Fibroblast of skin of left quadriceps (primary cell): ENCODE measurements around the gene PIK3R1.

Experiments used
- DNase-seq, 2 experiments: peaks; one replicate each; pipeline ENCODE4 v3.0.0-alpha.2; 2013; ENCODE audit warnings: low read depth in 2 of 2

PIK3R1 gene

DNA sequence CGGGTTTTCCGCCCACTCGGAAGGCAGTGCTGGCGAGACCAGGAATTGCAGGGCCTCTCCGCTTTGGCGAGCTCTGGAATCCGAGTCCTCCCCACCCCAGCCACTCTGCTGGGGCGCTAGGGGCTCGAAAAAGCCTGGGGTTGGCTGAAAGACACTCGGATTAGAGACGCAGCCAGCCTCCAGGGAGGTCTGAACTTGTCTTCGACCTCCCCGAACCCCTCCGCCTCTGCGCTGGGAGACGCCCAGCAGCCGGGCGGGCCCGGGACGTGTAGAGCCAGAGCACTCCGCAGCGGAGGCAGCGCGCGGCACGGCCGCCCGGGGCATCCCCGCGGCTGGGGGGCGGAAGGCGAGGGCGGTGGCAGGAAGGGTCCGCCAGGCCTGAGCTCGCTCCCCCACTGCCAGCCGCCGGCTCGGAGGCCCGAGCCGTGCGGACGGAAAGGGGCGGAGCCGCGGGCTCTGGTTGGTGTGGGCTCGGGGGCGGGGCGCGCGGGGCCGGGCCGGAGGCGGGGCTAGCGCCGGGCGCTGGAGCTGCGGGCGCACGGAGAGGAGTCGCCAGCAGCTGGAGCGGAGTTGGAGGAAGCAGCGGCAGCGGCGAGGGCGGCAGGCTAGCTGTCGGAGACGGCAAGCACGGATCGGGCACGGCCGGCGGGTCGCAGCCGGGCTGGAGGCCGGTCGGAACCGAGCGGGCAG is at the start of gene PIK3R1:
Gene PIK3R1 (plus strand): TSS at position 549 of the 690 bp plus-strand sequence. CDS start 10,920 bp downstream, outside the sequence.
- DNase-seq, result peak; percentile 90 to 91

DNA sequence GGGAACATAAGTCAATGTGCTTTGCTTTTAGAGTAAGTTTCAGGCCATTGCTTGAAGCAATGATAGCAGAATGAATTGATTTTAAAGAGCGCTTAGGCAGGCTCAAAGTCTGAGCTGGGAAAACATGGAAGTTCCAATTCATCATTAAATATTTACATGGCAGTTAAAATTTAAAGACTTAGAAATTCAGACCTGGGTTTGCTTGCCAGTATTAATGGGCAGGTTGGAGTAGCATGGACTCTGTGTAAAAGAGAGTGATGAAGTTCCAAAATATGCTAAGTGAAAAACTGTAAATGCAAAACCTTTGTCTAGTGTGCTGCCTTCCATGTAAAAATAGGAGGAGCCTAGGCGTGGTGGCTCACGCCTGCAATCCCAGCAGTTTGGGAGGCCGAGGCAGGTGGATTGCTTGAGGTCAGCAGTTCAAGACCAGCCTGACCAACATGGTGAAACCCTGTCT is 48.3 kb upstream of the PIK3R1 start:
- no peak for DNase-seq

DNA sequence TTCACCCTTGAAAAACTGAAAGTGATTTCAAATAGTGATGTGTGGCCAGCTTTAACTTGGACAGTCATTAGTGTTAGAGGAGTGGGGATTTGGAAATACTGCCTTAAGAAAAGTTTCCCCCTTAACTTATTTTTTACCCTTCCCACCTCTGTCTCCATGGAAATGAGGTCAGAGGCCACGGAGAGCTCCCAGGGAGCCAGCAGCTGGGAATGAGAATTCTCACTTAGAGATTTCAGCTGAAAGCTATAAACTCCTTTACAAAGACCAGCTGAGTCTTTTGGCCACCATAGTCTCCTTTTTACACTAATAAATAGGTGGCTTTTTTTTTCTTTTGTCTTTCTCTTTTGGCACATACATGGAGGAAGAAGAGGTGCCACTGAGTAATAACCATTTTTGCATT is 45.7 kb upstream of the PIK3R1 start:
- DNase-seq, result no peak

DNA sequence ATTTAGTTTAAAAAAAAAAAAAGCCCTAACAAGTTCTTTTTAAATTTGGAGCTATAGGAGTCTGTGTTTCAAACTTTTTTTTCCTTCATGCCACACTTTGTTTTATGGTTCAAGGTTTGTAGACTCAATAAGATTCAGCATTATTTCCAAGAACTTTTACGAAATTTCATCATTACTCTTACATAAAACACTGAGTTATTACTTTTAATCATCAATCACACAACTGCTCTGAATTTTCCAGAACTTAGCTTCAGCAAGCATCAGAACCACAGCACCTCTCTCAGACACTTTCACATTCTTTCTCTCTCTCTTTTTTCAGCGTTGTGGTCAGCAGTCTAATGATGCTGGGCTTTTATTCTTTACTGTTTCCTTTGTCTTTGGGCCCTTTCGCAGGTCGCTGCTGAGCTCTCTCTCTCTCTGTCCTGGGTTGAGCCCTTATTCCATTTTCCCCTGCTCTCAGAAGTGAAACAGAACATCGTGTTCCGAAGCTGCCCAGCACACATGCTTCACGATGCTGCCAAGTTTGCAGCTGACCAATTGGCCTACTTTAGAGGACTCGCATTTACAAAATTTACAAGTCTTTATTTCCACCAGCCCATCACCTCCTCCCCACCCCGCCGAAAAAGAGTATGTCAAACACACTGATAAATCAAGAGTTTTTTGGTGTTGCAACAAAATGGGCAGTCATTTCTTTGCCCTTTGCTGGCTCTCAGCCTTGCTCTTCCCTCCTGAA is 44.6 kb upstream of the PIK3R1 start:
- DNase-seq, result no peak

DNA sequence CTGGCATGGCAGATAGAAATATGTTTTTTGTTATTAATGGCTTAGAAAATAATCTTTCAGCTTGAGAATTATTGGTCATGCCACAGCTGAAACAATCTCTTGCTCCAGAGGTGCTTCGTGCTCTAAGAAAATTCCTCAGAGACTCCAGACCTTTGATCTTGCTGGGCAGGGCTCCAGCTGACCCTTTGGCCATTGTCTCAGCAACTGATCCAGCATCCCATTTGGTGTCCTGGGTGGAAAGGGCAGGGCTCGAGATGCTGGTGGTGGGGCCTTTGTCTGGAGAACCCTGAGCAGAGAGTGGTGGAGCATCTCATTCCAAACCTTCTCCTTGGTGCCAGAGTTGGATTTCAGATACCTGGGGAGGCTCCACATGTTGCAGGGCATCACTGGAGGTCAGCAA is 43.2 kb upstream of the PIK3R1 start:
- no peak for DNase-seq

DNA sequence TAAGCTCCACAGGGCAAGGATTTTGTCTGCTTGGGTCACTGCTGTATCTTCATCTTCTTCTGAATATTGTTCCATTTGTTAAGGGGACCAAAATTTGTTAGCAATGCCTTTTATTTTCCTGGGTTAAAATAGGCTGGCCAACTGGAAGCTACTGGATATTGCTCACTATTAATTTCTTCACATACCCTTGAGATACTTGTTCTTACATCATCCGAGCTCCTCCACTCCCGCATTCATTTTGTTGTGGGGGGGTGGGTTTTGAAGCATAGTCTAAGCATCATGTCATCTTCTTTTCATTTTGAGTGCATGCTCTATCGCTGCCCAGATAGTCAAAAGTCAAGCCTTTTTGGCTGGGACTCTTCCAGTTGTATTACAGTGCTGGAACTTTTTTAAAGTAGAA is 42.5 kb upstream of the PIK3R1 start:
- DNase-seq, result no peak

DNA sequence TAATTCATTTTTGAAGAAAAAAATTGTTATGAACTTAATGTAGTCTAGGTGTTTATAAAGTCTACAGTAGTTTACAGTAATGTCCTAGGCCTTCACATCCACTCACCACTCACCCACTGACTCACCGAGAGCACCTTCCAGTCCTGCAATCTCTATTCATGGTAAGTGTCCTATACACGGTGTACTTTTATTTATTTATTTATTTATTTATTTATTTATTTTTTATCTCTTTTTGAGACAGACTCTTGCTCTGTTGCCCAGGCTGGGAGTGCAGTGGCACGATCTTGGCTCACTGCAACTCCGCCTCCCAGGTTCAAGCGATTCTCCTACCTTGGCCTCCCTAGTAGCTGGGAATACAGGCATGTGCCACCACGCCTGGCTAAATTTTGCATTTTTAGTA is 39.3 kb upstream of the PIK3R1 start:
- no peak for DNase-seq

DNA sequence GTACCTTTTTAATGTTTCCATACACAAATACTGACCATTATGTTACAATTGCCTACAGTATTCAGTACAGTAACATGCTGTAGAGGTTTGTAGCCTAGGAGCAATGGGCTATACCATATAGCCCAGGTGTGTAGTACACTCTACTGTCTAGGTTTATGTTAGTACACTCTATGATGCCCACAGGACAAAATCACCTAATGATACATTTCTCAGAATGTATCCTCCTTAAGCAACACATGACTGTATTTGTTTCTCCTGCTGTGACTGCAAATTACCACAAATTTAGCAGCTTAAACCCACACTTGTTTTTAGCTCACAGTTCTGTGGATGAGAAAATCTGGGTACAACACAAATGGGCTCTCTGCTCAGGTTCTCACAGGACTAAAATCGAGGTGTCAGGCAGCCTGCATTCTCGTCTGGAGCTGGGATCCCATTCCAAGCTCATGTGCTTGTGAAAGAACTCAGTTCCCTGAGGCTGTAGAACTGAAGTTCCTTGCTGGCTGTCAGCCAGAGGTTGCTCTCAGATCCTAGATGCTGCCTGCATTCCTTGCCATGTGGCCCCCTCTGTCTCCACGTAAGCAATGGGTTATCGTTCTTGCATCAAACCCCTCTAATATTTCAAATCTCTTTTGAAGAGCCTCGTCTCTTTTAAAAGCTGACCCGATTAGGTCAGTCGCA is 38.6 kb upstream of the PIK3R1 start:
- DNase-seq, result no peak

DNA sequence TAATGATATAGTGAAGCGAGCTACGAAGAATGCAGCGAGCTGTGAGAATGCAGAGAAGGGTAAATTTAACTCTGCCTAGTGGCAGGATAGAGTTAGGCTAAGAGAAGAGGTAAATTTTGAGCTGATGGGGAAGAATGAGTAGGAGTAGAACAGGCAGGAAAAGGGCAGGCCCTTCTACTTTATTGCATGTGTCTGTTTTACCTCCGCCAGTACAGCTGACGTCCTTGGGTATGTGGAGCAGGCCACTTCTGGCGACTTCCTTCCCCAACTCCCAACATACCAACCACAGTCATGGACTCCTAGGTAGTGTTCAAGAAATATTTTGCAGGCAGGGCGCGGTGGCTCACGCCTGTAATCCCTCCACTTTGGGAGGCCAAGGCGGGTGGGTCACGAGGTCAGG is 37.9 kb upstream of the PIK3R1 start:
- DNase-seq, result no peak

DNA sequence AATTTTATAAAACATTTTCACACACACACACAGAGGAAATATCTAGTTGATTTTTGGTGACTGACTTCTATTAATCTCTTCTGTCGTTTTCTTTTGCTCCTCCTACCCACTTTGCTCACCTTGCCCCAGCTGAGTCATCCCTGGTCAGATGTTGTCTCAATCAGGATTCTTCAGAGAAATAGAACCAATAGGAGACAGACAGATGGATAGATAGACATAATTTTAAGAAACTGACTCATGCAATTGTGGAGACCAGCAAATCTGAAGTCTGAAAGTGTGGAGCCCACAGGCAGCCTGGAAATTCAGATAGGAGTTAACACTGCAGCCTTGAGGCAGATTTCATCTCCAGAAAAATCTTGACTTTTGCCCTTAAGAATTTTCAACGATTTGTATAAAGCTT is 37.0 kb upstream of the PIK3R1 start:
- DNase-seq, result no peak

DNA sequence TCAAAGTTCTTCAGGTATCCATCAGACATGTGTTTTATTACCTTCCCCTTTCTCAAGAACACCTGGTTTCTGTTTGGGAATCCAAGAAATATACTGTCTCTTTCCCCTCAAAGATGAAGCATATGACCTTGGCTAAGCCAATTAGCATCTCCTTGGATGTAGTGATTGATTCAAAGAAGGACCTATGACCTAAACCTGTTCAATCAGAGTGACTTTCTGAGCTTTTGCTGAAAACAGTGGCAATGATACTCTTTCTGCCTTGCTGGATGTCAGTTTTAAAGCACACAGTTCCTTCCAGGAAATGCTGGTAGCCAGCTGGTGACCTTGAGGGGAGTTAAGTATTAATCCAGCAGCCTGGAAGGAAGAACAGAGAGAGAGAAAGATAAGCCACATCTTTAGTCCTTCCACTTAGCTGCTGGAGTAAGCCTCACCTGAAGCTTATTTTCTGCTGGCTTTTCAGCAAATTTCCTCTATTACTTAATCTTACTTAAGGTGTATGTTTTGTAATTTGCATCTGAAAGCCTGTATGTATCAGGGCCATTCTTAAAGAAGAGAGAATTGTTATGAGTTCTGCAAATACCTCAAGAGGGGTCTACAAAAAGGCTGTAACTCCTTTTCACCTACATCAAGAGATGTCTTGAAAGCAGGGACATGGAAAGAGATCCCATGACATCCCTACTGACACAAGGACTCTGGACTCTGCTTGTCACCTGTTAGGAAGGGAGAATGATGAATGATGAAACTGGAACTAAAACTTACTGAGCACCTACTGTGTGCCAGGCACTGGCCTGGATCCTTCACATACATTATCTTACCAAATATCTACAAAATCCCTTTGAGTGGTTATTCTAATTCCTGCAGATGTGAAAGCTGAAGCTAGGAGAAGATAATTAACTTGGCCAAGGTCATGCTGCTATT is 35.2 kb upstream of the PIK3R1 start:
- DNase-seq, result no peak

DNA sequence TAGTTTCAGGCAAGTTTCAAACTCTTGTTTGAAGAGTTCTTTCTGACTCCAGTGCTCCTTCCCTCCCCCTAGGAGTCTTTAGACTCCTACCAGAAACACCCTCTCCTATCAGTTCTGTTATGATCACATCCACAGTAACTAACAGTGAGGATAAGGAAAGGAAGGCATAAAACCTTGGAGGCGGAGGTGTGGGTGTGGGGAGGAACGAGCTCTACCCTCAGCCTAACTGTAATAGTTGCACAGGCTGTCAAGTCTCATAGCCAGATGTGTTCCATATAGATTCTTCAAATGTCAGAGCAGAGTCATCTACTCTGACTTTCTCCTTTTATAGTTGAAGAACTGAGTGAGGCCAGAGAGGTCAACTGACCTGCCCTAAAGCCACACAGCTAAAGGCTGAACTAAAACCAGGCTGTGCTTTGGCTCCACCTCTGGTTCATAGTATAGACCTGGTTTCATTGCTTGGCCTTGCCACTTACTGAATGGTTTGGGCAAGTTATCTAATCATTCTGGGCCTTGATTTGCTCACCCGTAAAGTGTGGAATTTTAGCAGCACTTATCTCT is 34.4 kb upstream of the PIK3R1 start:
- DNase-seq, result no peak

DNA sequence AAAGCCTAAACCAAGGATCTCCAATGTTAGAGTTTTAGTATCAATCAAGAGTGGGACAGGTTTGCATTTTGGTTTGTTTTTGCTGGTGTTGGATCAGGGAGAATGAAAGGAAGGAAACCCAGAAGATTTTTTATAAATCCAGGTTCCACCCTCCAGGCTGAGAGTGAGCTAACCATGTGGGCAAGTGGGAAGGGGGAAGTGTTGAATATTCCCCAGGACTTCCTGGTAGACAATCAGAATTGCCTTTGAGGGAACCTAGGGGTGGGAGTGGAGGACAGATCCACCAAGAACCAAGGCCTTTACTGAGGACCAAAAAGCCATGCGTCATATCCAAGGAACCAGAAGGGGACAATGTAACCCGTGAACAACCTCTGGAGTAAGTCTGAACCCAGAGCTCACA is 33.5 kb upstream of the PIK3R1 start:
- DNase-seq, result no peak

DNA sequence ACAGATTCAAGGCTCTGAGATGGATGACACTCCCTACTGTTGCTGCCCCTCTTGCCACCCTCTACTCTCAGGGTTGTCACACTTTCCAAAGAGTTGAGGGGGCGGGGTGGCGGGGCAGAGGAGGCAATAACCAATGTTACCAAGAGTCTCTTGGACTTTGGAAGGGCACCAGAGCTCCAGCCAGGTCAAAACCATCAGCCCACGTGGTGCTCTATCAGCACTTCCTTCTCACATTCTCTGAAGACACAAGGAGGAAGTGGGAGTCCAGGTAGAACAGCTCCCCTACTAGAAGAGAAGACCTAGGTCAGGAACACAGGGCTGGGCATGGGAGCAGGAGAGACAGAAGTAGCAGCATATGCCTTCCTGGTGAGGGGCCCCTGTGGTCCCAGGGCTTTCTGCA is 33.0 kb upstream of the PIK3R1 start:
- DNase-seq, result no peak

DNA sequence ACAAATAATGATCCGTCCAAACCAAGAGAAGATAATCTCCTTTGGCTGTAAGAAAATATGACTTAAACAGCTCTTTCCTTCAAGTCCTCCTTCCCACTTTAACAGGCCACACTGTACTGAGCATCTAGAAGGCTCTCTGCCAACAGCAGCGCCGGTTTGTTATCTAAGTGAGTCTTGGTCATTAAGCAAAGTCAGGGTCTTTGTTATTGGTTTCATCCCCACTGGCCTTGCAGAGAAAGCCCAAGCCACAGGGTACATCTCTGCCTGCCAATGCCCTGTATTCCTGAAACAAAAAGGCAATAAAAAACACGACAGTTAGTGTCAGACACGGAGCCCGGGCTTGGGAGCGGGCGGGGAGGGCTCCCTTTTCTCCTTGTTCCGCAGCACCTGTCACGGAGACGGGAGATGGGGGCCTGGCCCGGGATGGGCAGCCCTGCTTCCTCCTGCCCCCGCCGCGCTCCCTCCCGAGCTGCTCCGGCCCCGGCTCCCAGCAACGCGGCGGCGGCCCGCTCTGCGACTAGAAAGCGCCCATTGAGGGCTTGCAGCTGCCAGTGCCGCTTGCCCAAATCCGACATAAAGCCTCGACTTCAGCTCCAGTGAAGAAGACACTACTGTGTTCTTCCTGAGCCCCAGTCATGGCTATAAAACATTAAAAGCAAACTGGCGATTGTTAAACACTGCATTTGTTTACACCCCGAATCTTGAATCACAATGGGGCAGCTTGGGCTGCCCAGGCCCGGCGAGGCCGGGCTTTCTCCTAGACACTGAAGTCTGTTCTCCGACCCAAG is 28.1 kb upstream of the PIK3R1 start:
- DNase-seq, result no peak

DNA sequence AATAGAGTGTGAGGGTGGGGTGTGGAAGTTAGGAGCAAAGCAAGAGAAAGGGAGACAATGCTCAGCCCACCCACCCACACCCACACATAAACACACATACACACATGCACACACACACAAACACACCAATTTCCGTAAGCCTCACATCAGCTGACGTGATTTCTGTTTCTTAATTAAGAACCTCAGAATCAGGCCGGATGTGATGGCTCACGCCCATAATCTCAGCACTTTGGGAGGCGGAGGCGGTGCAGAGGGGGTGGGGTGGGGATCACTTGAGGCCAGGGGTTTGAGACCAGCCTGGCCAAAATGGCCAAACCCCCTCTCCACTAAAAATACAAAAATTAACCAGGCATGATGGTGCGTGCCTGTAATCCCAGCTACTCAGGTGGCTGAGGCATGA is 26.4 kb upstream of the PIK3R1 start:
- DNase-seq, result no peak

DNA sequence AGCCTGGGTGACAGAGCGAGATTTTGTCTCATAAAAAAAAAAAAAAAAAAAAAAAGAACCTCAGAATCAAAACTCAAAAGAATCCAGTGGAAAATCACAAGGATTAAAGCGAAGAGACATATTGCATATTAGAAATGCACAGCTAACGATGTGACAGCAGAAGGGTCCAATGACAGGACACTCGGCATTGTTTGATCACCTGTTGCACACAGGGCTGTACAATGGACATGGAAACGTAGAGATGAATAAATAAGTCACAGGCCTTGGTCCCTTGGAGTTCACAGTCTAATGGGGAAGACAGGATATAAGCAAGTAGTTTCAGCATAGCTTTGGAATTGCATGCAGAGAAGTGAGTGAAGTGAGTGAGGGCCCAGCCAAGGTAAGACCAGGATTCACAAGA is 25.9 kb upstream of the PIK3R1 start:
- DNase-seq, result no peak

DNA sequence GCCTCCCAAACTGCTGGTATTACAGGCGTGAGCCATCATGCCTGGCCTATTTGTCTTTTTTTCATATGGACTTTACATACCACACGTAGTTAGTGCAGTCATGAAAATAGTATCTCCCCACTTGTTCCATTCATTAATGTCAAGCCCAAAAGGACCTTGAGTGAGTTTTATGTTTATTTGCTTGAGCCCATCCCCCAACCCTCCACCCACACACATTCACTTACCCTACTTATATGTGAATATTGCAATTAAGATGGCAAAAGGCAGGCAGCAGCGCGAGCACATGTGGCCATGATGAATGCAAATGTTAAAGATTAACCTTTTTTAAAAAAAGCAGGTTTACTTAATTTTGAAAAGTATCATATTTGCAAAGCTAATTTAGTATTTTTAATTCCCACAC is 24.9 kb upstream of the PIK3R1 start:
- DNase-seq, result no peak

DNA sequence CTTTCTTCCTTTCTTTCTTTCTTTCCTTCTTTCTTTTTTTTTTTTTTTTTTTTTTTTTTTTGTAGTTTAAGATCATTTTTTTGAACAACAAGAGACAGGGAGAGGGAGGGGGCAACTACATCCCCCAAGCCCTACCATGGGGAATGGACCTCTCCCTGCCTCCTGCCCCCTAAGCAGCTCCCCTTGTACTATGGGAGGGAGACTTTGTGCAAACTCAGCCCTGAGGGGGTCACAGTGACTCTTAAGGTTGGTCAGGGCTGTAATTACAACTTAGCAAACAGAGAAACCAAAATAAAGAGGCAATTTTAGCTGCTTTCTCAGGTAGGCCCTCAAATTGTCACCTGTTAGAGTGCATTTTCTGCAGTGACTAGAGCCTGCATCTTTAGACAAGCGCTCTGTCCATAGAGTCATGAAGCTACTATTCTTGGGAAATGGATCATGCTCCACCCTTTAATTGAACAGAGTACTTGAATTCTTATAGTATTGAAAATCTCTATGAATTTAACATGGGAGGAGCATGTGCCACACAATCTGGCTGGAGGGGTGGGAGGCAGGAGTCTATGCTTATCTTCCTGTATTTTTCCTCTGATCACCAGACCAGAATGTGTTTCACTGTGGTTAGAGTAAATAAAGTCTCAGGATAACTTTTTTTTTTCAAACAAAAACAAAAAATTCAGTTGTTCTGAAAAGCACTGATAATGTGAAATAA is 24.3 kb upstream of the PIK3R1 start:
- no peak for DNase-seq

DNA sequence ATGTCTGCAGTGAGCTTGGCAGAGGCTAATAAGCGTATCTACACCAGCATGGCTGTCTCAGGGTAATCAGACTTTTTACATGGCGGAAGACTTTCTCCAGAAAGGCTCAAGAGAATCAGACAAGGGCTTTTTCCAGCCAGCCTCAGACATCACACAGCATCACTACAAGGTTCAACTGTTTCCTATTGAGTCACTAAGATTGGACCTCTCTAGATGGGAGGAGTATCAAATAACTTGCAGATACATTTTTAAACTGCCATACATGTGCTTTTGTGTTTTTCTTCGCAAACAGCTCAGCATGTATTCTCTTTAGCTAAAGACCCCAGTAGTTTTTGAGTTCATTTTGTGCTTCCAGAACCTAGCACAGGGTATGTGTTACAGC is 22.9 kb upstream of the PIK3R1 start:
- no peak for DNase-seq
